OCI-LY7 (cell line): Measurements from ENCODE around the gene TMEM185B. TPM values are rescaled to one million over a fixed set of nuclear protein-coding genes. Genes with fewer than 3 reads are reported as not detected.
"Not testable (repeated sequence)": the region's sequence is repeated elsewhere in the genome, so short reads cannot be mapped to it uniquely, and the experiment has no call there.

Source experiments
- BruUV-seq: library from RNA; stranded (reverse); fragments of 400-500 nt; replicated peaks from 2 replicates; lab custom pipeline; 2021; lab: Mats Ljungman, UMichigan
- CTCF ChIA-PET: fragments of 300-600 bp; sonication (Branson Sonifier 250); formaldehyde crosslinking; loops from one replicate; lab custom pipeline; 2022; ENCODE audit warnings: antibody characterized with exemption; ENCODE audit not compliant: unreplicated experiment; lab: Charles Lee
- POLR2A ChIA-PET: fragments of 300-600 bp; sonication (Branson Sonifier 250); formaldehyde crosslinking; loops from one replicate; lab custom pipeline; 2022; ENCODE audit warnings: antibody characterized with exemption; lab: Charles Lee
- DNase-seq: peaks from one replicate; pipeline ENCODE4 v3.0.0-alpha.2; 2015; ENCODE audit warnings: low spot score
- H2AFZ ChIP-seq: fragments of 200-600 bp; sonication (generic), shearing (Covaris generic); 2 replicates; pipeline ENCODE4 v1.6.1; 2014; ENCODE audit warnings: mild to moderate bottlenecking, antibody characterized with exemption, low read length, moderate library complexity
- H3K27ac ChIP-seq: fragments of 200-600 bp; sonication (generic); 2 replicates; pipeline ENCODE4 v1.5.1; 2014; ENCODE audit warnings: mixed run types, low read depth, mild to moderate bottlenecking, moderate library complexity, low read length, inconsistent platforms; ENCODE audit not compliant: poor library complexity, severe bottlenecking
- H3K36me3 ChIP-seq: fragments of 200-600 bp; sonication (generic); 2 replicates; pipeline ENCODE4 v1.6.1; 2014; ENCODE audit warnings: mild to moderate bottlenecking, antibody characterized with exemption, low read length, moderate library complexity, mixed read lengths; ENCODE audit not compliant: insufficient read depth
- H3K4me1 ChIP-seq: fragments of 200-600 bp; sonication (generic); 2 replicates; pipeline ENCODE4 v1.5.1; 2014; ENCODE audit warnings: mild to moderate bottlenecking, low read length; ENCODE audit not compliant: insufficient read depth, poor library complexity, severe bottlenecking
- H3K4me2 ChIP-seq: fragments of 200-600 bp; sonication (generic); 2 replicates; pipeline ENCODE4 v1.6.1; 2014; ENCODE audit warnings: mild to moderate bottlenecking, low read length
- H3K4me3 ChIP-seq: fragments of 200-600 bp; sonication (generic); 2 replicates; pipeline ENCODE4 v1.5.1; 2014; ENCODE audit warnings: mild to moderate bottlenecking, low read depth, low read length; ENCODE audit not compliant: poor library complexity, severe bottlenecking
- H3K79me2 ChIP-seq: fragments of 200-600 bp; sonication (generic); 2 replicates; pipeline ENCODE4 v1.6.1; 2016; ENCODE audit warnings: low read depth, mild to moderate bottlenecking, low read length, moderate library complexity, mixed read lengths; ENCODE audit not compliant: insufficient read depth
- H3K9me2 ChIP-seq: fragments of 200-600 bp; sonication (generic); 2 replicates; pipeline ENCODE4 v1.6.1; 2016; ENCODE audit warnings: mild to moderate bottlenecking, low read length, mixed read lengths; ENCODE audit not compliant: insufficient read depth
- H3K9me3 ChIP-seq: fragments of 200-600 bp; sonication (generic); 2 replicates; pipeline ENCODE4 v1.6.1; 2014; ENCODE audit warnings: mild to moderate bottlenecking, mixed run types, low read length, mixed read lengths
- H4K20me1 ChIP-seq: fragments of 200-600 bp; sonication (generic); 2 replicates; pipeline ENCODE4 v1.6.1; 2014; ENCODE audit warnings: mild to moderate bottlenecking, antibody characterized with exemption, low read length, moderate library complexity, mixed read lengths; ENCODE audit not compliant: insufficient read depth
- EZH2phosphoT487 ChIP-seq: fragments of 200-600 bp; sonication (generic); IDR thresholded peaks from 2 replicates; pipeline ENCODE4 v1.6.1; 2018; ENCODE audit warnings: low read depth, borderline replicate concordance, mild to moderate bottlenecking, mixed run types, antibody characterized with exemption, low read length, moderate library complexity, mixed read lengths
- intact Hi-C: fragments of 100-400 bp; cut with micrococcal nuclease; formaldehyde crosslinking; loops from one replicate; pipeline ENCODE4 v1.10.0; 2022; ENCODE audit not compliant: unreplicated experiment
- total RNA-seq, 2 experiments: library from RNA; depleted of rRNA in 1 of 2; stranded (reverse); fragments of >200 nt in 1 of 2; shearing (Covaris generic) in 1 of 2; gene quantifications; 2 replicates each; pipeline ENCODE4 v1.2.3, GENCODE V29; 2014 to 2022
- TF ChIP-seq, protein P1 (sequence below): fragments of 200-600 bp; sonication (generic); conservative IDR thresholded peaks from 2 replicates; pipeline ENCODE4 v1.5.1; 2014; ENCODE audit warnings: mild to moderate bottlenecking, antibody characterized with exemption, low read length, moderate library complexity, mixed read lengths

The TMEM185B gene
- total RNA-seq, 2 experiments from 2014 or later, result 24.4 to 30.2 TPM

DNA sequence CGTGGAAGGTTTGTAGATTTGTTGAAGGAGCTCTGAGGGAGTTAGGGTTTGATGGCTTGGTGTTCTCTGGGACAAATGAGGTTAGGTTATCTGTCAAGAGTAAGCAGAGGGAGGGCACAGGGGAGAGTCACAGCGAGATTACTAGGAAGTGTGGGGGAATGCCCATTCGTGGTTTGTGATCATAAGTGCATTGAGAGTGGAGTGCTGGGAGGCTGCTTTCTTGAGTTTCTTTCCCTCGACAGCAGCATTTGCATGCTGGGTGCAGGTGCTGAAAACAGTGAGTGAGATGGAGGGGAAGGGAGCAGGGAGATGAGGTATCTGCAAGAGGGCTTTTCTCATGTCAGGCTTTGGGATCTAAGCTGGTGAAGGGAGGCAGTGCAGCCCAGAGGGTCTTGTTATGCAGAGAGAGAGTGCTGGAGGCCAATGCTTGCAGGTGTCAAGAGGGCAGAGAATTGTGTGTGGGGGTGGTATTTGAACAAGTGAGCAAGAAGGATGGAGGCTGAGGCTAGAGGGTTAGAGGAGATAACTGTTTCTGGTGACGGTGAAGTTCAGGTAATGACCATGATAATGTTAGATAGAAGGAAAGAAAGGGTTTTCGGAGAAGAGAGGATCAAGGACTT lies 38.3 kb upstream of the TMEM185B start:
- Histone ChIP-seq H3K4me1 (peaks cover 4% of the 10 kb centered on the region), H3K4me2 (no peak overlapping the region), H3K79me2 (no peaks in the 10 kb centered on the region), H3K36me3 (no peaks in the 10 kb centered on the region), H3K9me2 (no peaks in the 10 kb centered on the region), H3K9me3 (no peaks in the 10 kb centered on the region), H3K4me3 (no peak overlapping the region), H2AFZ (no peak overlapping the region), H4K20me1 (no peaks in the 10 kb centered on the region), H3K27ac (no peak overlapping the region)
- POLR2A ChIA-PET, result interaction anchor here (1.1 kb wide), 1 partner anchor 10 kb away, joined by 3 read pairs; no protein-coding TSS in a partner anchor
- DNase-seq, result no peak
- intact Hi-C loops, result no loop called here
- CTCF ChIA-PET, result no interaction called here
- TF ChIP-seq EZH2phosphoT487, result no peak
- TF ChIP-seq, protein P1, sequence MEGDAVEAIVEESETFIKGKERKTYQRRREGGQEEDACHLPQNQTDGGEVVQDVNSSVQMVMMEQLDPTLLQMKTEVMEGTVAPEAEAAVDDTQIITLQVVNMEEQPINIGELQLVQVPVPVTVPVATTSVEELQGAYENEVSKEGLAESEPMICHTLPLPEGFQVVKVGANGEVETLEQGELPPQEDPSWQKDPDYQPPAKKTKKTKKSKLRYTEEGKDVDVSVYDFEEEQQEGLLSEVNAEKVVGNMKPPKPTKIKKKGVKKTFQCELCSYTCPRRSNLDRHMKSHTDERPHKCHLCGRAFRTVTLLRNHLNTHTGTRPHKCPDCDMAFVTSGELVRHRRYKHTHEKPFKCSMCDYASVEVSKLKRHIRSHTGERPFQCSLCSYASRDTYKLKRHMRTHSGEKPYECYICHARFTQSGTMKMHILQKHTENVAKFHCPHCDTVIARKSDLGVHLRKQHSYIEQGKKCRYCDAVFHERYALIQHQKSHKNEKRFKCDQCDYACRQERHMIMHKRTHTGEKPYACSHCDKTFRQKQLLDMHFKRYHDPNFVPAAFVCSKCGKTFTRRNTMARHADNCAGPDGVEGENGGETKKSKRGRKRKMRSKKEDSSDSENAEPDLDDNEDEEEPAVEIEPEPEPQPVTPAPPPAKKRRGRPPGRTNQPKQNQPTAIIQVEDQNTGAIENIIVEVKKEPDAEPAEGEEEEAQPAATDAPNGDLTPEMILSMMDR, result no peak
- no TSS peak for BruUV-seq

DNA sequence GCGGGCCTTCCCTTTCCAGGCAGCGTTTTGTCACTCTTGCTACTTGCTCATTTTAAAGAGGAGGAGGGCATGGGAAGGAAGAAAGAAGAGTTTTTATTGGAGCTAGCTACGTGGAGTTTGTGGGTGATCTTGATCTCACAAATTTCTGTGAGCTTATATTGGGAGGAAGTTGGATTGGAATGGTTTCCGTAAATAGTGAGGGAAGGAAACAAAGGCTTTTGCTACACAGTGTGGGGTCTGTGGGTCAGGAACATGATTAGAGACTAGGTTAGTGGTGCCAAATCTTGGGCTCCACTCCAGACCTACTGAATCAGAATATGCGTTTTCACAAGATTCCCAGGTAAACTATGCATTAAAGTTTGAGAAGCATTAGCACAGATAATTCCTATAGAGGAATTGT lies 37.5 kb upstream of the TMEM185B start:
- no peaks in the 10 kb centered on the region for H4K20me1 ChIP-seq
- H3K27ac ChIP-seq, result no peak overlapping the region
- ChIA-PET CTCF (no interaction called here), POLR2A (interaction anchor here (0.6 kb wide), 1 partner anchor 418 kb away, joined by 3 read pairs; no protein-coding TSS in a partner anchor)
- H3K79me2 ChIP-seq, result no peaks in the 10 kb centered on the region
- TF ChIP-seq EZH2phosphoT487, result no peak
- TF ChIP-seq, protein P1, result no peak
- intact Hi-C loops, result no loop called here
- H3K9me2 ChIP-seq, result no peaks in the 10 kb centered on the region
- no peak for DNase-seq
- no peaks in the 10 kb centered on the region for H3K9me3 ChIP-seq
- no peak overlapping the region for H3K4me2 ChIP-seq
- H3K36me3 ChIP-seq, result no peaks in the 10 kb centered on the region
- H2AFZ ChIP-seq, result no peak overlapping the region
- H3K4me1 ChIP-seq, result peaks cover 4% of the 10 kb centered on the region
- BruUV-seq, result no TSS peak
- H3K4me3 ChIP-seq, result no peak overlapping the region

DNA sequence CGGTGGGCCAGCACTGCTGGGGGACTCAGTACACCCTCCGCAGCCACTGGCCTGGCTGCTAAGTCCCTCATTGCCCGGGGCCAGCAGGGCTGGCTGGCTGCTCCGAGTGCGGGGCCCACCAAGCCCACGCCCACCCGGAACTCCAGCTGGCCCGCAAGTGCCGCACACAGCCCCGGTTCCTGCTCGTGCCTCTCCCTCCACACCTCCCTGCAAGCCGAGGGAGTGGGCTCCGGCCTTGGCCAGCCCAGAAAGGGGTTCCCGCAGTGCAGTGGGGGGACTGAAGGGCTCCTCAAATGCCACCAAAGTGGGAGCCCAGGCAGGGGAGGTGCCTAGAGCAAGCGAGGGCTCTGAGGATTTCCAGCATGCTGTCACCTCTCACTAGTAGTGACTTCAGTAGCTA lies 36.7 kb upstream of the TMEM185B start:
- intact Hi-C loops, H3K9me3 ChIP-seq, H3K79me2 ChIP-seq, H3K36me3 ChIP-seq, POLR2A ChIA-PET, H3K9me2 ChIP-seq, DNase-seq, H3K4me3 ChIP-seq, CTCF ChIA-PET, H3K27ac ChIP-seq, H3K4me2 ChIP-seq, BruUV-seq, H4K20me1 ChIP-seq, H3K4me1 ChIP-seq, H2AFZ ChIP-seq: not testable (repeated sequence)
